ENCODE measurements around the gene TMEM132D. TPM values are rescaled to one million over a fixed set of nuclear protein-coding genes. Genes with fewer than 3 reads are reported as not detected.

Gene TMEM132D
- total RNA-seq, 1 donor from 2014 or later, result 1.6 TPM

DNA sequence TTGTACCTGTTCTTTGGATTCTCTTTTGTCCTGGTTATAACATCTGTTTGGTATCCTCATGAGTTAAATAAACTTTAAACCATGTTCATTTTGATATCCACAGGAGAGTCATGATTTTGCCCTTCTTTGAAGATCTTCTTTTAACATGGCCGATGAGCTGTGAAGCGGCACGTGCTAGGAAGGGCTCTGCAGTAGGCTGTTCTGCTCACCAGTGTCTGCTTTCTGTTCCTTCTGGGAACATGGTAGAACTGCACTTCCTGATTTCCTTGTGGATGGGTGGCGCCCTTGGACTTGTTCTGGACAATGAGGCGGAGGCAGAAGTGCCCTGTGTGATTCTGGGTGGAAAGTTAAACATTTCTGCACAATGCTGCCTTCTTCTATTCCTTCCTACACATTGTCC, 138.1 kb downstream of the TMEM132D start:
- Histone ChIP-seq H3K4me1 (ENCODE audit: control insufficient read depth in 3 of 3, insufficient read depth in 3 of 3, low read length in 3 of 3) (no peaks in the 10 kb centered on the region), H3K9me3 (ENCODE audit: control insufficient read depth in 3 of 3, low read length in 3 of 3) (peaks cover 3 to 4% (median 4%) of the 10 kb centered on the region in 3 donors), H3K27me3 (ENCODE audit: control insufficient read depth in 3 of 3, insufficient read depth in 3 of 3, low read length in 3 of 3) (no peaks in the 10 kb centered on the region), H3K27ac (ENCODE audit: low read depth, low read length) (no peak overlapping the region), H3K4me3 (ENCODE audit: low read length in 3 of 3) (no peak overlapping the region), H3K9ac (ENCODE audit: low read depth in 1 of 3, low read length in 3 of 3) (no peak overlapping the region), H3K36me3 (ENCODE audit: control insufficient read depth in 3 of 3, insufficient read depth in 3 of 3, low read length in 3 of 3) (no peaks in the 10 kb centered on the region)

- H3K36me3 ChIP-seq (ENCODE audit: control insufficient read depth in 3 of 3, insufficient read depth in 3 of 3, low read length in 3 of 3), result no peaks in the 10 kb centered on the region
- H3K9ac ChIP-seq (ENCODE audit: low read depth in 1 of 3, low read length in 3 of 3), result no peak overlapping the region
- no peaks in the 10 kb centered on the region for H3K4me1 ChIP-seq (ENCODE audit: control insufficient read depth in 3 of 3, insufficient read depth in 3 of 3, low read length in 3 of 3)
- H3K27ac ChIP-seq (ENCODE audit: low read depth, low read length), result no peak overlapping the region
- H3K4me3 ChIP-seq (ENCODE audit: low read length in 3 of 3), result no peak overlapping the region
- peaks cover 3 to 4% (median 4%) of the 10 kb centered on the region in 3 donors for H3K9me3 ChIP-seq (ENCODE audit: control insufficient read depth in 3 of 3, low read length in 3 of 3)
- H3K27me3 ChIP-seq (ENCODE audit: control insufficient read depth in 3 of 3, insufficient read depth in 3 of 3, low read length in 3 of 3), result no peaks in the 10 kb centered on the region
Observed at GRCh38 chr12:129762436-129762835, 141.4 kb downstream of the TMEM132D start.

DNA sequence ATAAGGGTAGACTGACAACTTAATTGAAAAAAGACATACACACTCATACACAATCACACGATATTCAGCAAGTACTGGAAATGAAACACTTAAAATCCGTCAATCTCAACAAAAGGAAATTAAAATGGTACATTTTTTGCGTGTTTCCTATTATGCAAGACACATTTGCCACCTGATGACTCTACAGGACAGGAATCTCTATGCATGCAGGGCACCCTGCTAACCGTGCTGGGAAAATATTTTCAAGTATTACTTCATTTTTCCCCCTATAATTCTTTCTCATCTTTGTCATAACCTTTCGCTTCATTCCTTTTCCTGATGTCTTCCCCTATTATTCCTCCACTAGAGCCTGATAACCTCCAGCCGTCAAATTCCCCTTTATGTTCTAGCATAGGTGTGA, 150.2 kb downstream of the TMEM132D start:
- Histone ChIP-seq H3K9me3 (ENCODE audit: control insufficient read depth in 3 of 3, low read length in 3 of 3) (no peaks in the 10 kb centered on the region), H3K27me3 (ENCODE audit: control insufficient read depth in 3 of 3, insufficient read depth in 3 of 3, low read length in 3 of 3) (no peaks in the 10 kb centered on the region), H3K9ac (ENCODE audit: low read depth in 1 of 3, low read length in 3 of 3) (no peak overlapping the region)

GRCh38 chr12:129750421-129750820, 153.4 kb downstream of the TMEM132D start:
- Histone ChIP-seq H3K36me3 (ENCODE audit: control insufficient read depth in 3 of 3, insufficient read depth in 3 of 3, low read length in 3 of 3) (no peaks in the 10 kb centered on the region), H3K4me1 (ENCODE audit: control insufficient read depth in 3 of 3, insufficient read depth in 3 of 3, low read length in 3 of 3) (no peaks in the 10 kb centered on the region), H3K27ac (ENCODE audit: low read depth, low read length) (no peak overlapping the region), H3K4me3 (ENCODE audit: low read length in 3 of 3) (no peak overlapping the region), H3K9me3 (ENCODE audit: control insufficient read depth in 3 of 3, low read length in 3 of 3) (no peaks in the 10 kb centered on the region), H3K9ac (ENCODE audit: low read depth in 1 of 3, low read length in 3 of 3) (no peak overlapping the region), H3K27me3 (ENCODE audit: control insufficient read depth in 3 of 3, insufficient read depth in 3 of 3, low read length in 3 of 3) (no peaks in the 10 kb centered on the region)

More for the DNA sequence above, 150.2 kb downstream of the TMEM132D start:
- no peak overlapping the region for H3K27ac ChIP-seq (ENCODE audit: low read depth, low read length)
- no peak overlapping the region for H3K4me3 ChIP-seq (ENCODE audit: low read length in 3 of 3)
- no peaks in the 10 kb centered on the region for H3K36me3 ChIP-seq (ENCODE audit: control insufficient read depth in 3 of 3, insufficient read depth in 3 of 3, low read length in 3 of 3)
- no peaks in the 10 kb centered on the region for H3K4me1 ChIP-seq (ENCODE audit: control insufficient read depth in 3 of 3, insufficient read depth in 3 of 3, low read length in 3 of 3)

GRCh38 chr12:129746318-129746717, 157.5 kb downstream of the TMEM132D start:
- Histone ChIP-seq H3K27ac (ENCODE audit: low read depth, low read length) (no peak overlapping the region), H3K36me3 (ENCODE audit: control insufficient read depth in 3 of 3, insufficient read depth in 3 of 3, low read length in 3 of 3) (no peaks in the 10 kb centered on the region), H3K9ac (ENCODE audit: low read depth in 1 of 3, low read length in 3 of 3) (no peak overlapping the region), H3K9me3 (ENCODE audit: control insufficient read depth in 3 of 3, low read length in 3 of 3) (peaks cover 0 to 3% (median 0%) of the 10 kb centered on the region in 3 donors), H3K4me3 (ENCODE audit: low read length in 3 of 3) (no peak overlapping the region), H3K4me1 (ENCODE audit: control insufficient read depth in 3 of 3, insufficient read depth in 3 of 3, low read length in 3 of 3) (no peaks in the 10 kb centered on the region), H3K27me3 (ENCODE audit: control insufficient read depth in 3 of 3, insufficient read depth in 3 of 3, low read length in 3 of 3) (no peaks in the 10 kb centered on the region)

- Histone ChIP-seq H3K4me3 (ENCODE audit: low read length in 3 of 3) (no peak overlapping the region), H3K4me1 (ENCODE audit: control insufficient read depth in 3 of 3, insufficient read depth in 3 of 3, low read length in 3 of 3) (no peaks in the 10 kb centered on the region), H3K9me3 (ENCODE audit: control insufficient read depth in 3 of 3, low read length in 3 of 3) (peaks cover 0 to 5% (median 3%) of the 10 kb centered on the region in 3 donors), H3K27ac (ENCODE audit: low read depth, low read length) (no peak overlapping the region), H3K36me3 (ENCODE audit: control insufficient read depth in 3 of 3, insufficient read depth in 3 of 3, low read length in 3 of 3) (no peaks in the 10 kb centered on the region), H3K27me3 (ENCODE audit: control insufficient read depth in 3 of 3, insufficient read depth in 3 of 3, low read length in 3 of 3) (no peaks in the 10 kb centered on the region), H3K9ac (ENCODE audit: low read depth in 1 of 3, low read length in 3 of 3) (no peak overlapping the region)
Observed at GRCh38 chr12:129729170-129729569, 174.7 kb downstream of the TMEM132D start.

DNA sequence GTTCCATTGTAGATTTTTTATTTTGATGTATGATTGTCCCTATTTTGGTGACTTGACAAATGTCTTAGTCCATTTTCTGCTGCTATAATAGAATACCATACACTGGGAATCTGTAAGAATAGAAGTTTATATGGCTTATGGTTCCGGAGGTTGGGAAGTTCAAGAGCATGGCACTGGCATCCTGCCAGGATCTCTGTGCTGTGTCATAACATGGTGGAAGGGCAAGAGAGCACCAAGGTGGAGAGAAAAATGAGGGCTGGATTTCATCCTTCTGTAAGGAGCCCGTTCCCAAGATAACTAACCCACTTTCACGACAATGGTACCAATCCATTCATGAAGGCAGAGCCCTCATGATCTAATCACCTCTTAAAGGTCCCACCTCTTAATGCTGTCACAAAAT, 176.7 kb downstream of the TMEM132D start:
- H3K27me3 ChIP-seq (ENCODE audit: control insufficient read depth in 3 of 3, insufficient read depth in 3 of 3, low read length in 3 of 3), result no peaks in the 10 kb centered on the region
- no peak overlapping the region for H3K9ac ChIP-seq (ENCODE audit: low read depth in 1 of 3, low read length in 3 of 3)
- H3K36me3 ChIP-seq (ENCODE audit: control insufficient read depth in 3 of 3, insufficient read depth in 3 of 3, low read length in 3 of 3), result no peaks in the 10 kb centered on the region
- H3K9me3 ChIP-seq (ENCODE audit: control insufficient read depth in 3 of 3, low read length in 3 of 3), result peaks cover 0 to 5% (median 3%) of the 10 kb centered on the region in 3 donors
- H3K27ac ChIP-seq (ENCODE audit: low read depth, low read length), result no peak overlapping the region
- H3K4me3 ChIP-seq (ENCODE audit: low read length in 3 of 3), result no peak overlapping the region
- no peaks in the 10 kb centered on the region for H3K4me1 ChIP-seq (ENCODE audit: control insufficient read depth in 3 of 3, insufficient read depth in 3 of 3, low read length in 3 of 3)

GRCh38 chr12:129723260-129723659, 180.6 kb downstream of the TMEM132D start:
- H3K4me1 ChIP-seq (ENCODE audit: control insufficient read depth in 3 of 3, insufficient read depth in 3 of 3, low read length in 3 of 3), result no peaks in the 10 kb centered on the region
- no peak overlapping the region for H3K9ac ChIP-seq (ENCODE audit: low read depth in 1 of 3, low read length in 3 of 3)
- peaks cover 0 to 5% (median 3%) of the 10 kb centered on the region in 3 donors for H3K9me3 ChIP-seq (ENCODE audit: control insufficient read depth in 3 of 3, low read length in 3 of 3)
- no peak overlapping the region for H3K27ac ChIP-seq (ENCODE audit: low read depth, low read length)
- H3K36me3 ChIP-seq (ENCODE audit: control insufficient read depth in 3 of 3, insufficient read depth in 3 of 3, low read length in 3 of 3), result no peaks in the 10 kb centered on the region
- no peaks in the 10 kb centered on the region for H3K27me3 ChIP-seq (ENCODE audit: control insufficient read depth in 3 of 3, insufficient read depth in 3 of 3, low read length in 3 of 3)
- no peak overlapping the region for H3K4me3 ChIP-seq (ENCODE audit: low read length in 3 of 3)

- peaks cover 0 to 3% (median 0%) of the 10 kb centered on the region in 3 donors for H3K9me3 ChIP-seq (ENCODE audit: control insufficient read depth in 3 of 3, low read length in 3 of 3)
- H3K4me3 ChIP-seq (ENCODE audit: low read length in 3 of 3), result no peak overlapping the region
- no peaks in the 10 kb centered on the region for H3K27me3 ChIP-seq (ENCODE audit: control insufficient read depth in 3 of 3, insufficient read depth in 3 of 3, low read length in 3 of 3)
- no peak overlapping the region for H3K9ac ChIP-seq (ENCODE audit: low read depth in 1 of 3, low read length in 3 of 3)
- no peaks in the 10 kb centered on the region for H3K36me3 ChIP-seq (ENCODE audit: control insufficient read depth in 3 of 3, insufficient read depth in 3 of 3, low read length in 3 of 3)
- H3K4me1 ChIP-seq (ENCODE audit: control insufficient read depth in 3 of 3, insufficient read depth in 3 of 3, low read length in 3 of 3), result no peaks in the 10 kb centered on the region
- no peak overlapping the region for H3K27ac ChIP-seq (ENCODE audit: low read depth, low read length)
Observed at GRCh38 chr12:129720618-129721017, 183.2 kb downstream of the TMEM132D start.

GRCh38 chr12:129719416-129719815, 184.4 kb downstream of the TMEM132D start:
- H3K36me3 ChIP-seq (ENCODE audit: control insufficient read depth in 3 of 3, insufficient read depth in 3 of 3, low read length in 3 of 3), result no peaks in the 10 kb centered on the region
- H3K4me3 ChIP-seq (ENCODE audit: low read length in 3 of 3), result no peak overlapping the region
- H3K9ac ChIP-seq (ENCODE audit: low read depth in 1 of 3, low read length in 3 of 3), result no peak overlapping the region
- no peaks in the 10 kb centered on the region for H3K27me3 ChIP-seq (ENCODE audit: control insufficient read depth in 3 of 3, insufficient read depth in 3 of 3, low read length in 3 of 3)
- no peaks in the 10 kb centered on the region for H3K9me3 ChIP-seq (ENCODE audit: control insufficient read depth in 3 of 3, low read length in 3 of 3)
- no peaks in the 10 kb centered on the region for H3K4me1 ChIP-seq (ENCODE audit: control insufficient read depth in 3 of 3, insufficient read depth in 3 of 3, low read length in 3 of 3)
- H3K27ac ChIP-seq (ENCODE audit: low read depth, low read length), result no peak overlapping the region

GRCh38 chr12:129717438-129717837, 186.4 kb downstream of the TMEM132D start:
- Histone ChIP-seq H3K27me3 (ENCODE audit: control insufficient read depth in 3 of 3, insufficient read depth in 3 of 3, low read length in 3 of 3) (no peaks in the 10 kb centered on the region), H3K4me1 (ENCODE audit: control insufficient read depth in 3 of 3, insufficient read depth in 3 of 3, low read length in 3 of 3) (no peaks in the 10 kb centered on the region), H3K9ac (ENCODE audit: low read depth in 1 of 3, low read length in 3 of 3) (no peak overlapping the region), H3K36me3 (ENCODE audit: control insufficient read depth in 3 of 3, insufficient read depth in 3 of 3, low read length in 3 of 3) (no peaks in the 10 kb centered on the region), H3K9me3 (ENCODE audit: control insufficient read depth in 3 of 3, low read length in 3 of 3) (no peaks in the 10 kb centered on the region), H3K4me3 (ENCODE audit: low read length in 3 of 3) (no peak overlapping the region), H3K27ac (ENCODE audit: low read depth, low read length) (no peak overlapping the region)
